ENCODE results near the gene IL17RA.

DNA sequence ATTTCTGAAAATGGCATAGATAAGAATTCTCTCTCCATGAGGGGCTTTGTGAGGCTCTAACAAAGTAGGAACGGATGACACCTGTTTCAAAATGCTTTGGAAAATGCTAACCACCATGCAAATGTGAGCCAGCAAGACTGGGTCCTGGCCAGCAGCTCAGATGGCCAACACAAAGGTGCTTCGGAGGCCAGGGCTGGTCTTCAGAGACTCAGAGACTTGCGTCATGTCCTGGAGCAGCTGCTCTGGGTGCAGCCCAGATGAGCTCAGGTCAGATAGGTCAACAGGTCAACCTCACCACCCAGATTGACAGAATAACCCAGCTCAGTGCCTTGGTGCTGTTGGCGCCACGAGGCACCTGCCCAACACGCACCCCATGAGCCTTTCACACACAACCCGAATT, 48.3 kb downstream of the IL17RA start:
- TF ChIP-seq, protein P1, sequence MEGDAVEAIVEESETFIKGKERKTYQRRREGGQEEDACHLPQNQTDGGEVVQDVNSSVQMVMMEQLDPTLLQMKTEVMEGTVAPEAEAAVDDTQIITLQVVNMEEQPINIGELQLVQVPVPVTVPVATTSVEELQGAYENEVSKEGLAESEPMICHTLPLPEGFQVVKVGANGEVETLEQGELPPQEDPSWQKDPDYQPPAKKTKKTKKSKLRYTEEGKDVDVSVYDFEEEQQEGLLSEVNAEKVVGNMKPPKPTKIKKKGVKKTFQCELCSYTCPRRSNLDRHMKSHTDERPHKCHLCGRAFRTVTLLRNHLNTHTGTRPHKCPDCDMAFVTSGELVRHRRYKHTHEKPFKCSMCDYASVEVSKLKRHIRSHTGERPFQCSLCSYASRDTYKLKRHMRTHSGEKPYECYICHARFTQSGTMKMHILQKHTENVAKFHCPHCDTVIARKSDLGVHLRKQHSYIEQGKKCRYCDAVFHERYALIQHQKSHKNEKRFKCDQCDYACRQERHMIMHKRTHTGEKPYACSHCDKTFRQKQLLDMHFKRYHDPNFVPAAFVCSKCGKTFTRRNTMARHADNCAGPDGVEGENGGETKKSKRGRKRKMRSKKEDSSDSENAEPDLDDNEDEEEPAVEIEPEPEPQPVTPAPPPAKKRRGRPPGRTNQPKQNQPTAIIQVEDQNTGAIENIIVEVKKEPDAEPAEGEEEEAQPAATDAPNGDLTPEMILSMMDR (IDR thresholded peaks at IDR 0.05), result no peak
- TF ChIP-seq POLR2AphosphoS5 (IDR thresholded peaks at IDR 0.05) (no peak), POLR2A (IDR thresholded peaks at IDR 0.05) (no peak)
